GM23338 (cell line): Measurements from ENCODE around the gene UBAP1L. TPM values are rescaled to one million over a fixed set of nuclear protein-coding genes. Genes with fewer than 3 reads are reported as not detected.

Experiments
- ATAC-seq: fragments of 200-7000 bp; cut with Tn5 transposase; 3 replicates; pipeline ENCODE4 v1.9.1; 2020
- DNase-seq: peaks from one replicate; pipeline ENCODE4 v3.0.0-alpha.2; 2015; ENCODE audit warnings: low spot score
- H2AFZ ChIP-seq: fragments of 200-600 bp; sonication (generic); 2 replicates; pipeline ENCODE4 v1.8.0; 2016; ENCODE audit warnings: antibody characterized with exemption, mild to moderate bottlenecking, moderate library complexity
- H3F3A ChIP-seq: fragments of 200-600 bp; sonication (generic); replicated peaks from 2 replicates; pipeline ENCODE4 v1.8.0; 2017; ENCODE audit warnings: antibody characterized with exemption, mixed run types, low read depth
- H3K27ac ChIP-seq: fragments of 200-600 bp; sonication (generic); 2 replicates; pipeline ENCODE4 v1.6.1; 2016; ENCODE audit warnings: low read depth
- H3K27me3 ChIP-seq: fragments of 200-600 bp; sonication (generic); 2 replicates; pipeline ENCODE4 v1.8.0; 2016; ENCODE audit warnings: mild to moderate bottlenecking, mixed run types, moderate library complexity; ENCODE audit not compliant: insufficient read depth
- H3K36me3 ChIP-seq: fragments of 200-600 bp; sonication (generic); 2 replicates; pipeline ENCODE4 v1.8.0; 2016; ENCODE audit warnings: mild to moderate bottlenecking; ENCODE audit not compliant: insufficient read depth
- H3K4me1 ChIP-seq: fragments of 200-600 bp; sonication (generic); 2 replicates; pipeline ENCODE4 v1.8.0; 2016; ENCODE audit warnings: mild to moderate bottlenecking, moderate library complexity; ENCODE audit not compliant: insufficient read depth
- H3K4me2 ChIP-seq: fragments of 200-600 bp; sonication (generic); 2 replicates; pipeline ENCODE4 v1.7.1; 2017; ENCODE audit warnings: mixed run types
- H3K4me3 ChIP-seq: fragments of 200-600 bp; sonication (generic); 2 replicates; pipeline ENCODE4 v1.6.1; 2016; ENCODE audit warnings: mixed run types
- H3K79me2 ChIP-seq: fragments of 200-600 bp; sonication (generic); replicated peaks from 2 replicates; pipeline ENCODE4 v1.8.0; 2017; ENCODE audit warnings: mild to moderate bottlenecking; ENCODE audit not compliant: insufficient read depth
- H3K9me2 ChIP-seq: fragments of 200-600 bp; sonication (generic); 2 replicates; pipeline ENCODE4 v1.8.0; 2017; ENCODE audit not compliant: insufficient read depth
- H4K20me1 ChIP-seq: fragments of 200-600 bp; sonication (generic); replicated peaks from 2 replicates; pipeline ENCODE4 v1.8.0; 2017; ENCODE audit warnings: mild to moderate bottlenecking; ENCODE audit not compliant: insufficient read depth
- H3K27ac Mint-ChIP-seq: 2 replicates; pipeline ENCODE4 v1.8.0; 2020; ENCODE audit warnings: inconsistent platforms, mild to moderate bottlenecking, moderate library complexity, mixed read lengths
- H3K27me3 Mint-ChIP-seq: 3 replicates; pipeline ENCODE4 v1.8.0; 2022; ENCODE audit warnings: low read depth, mild to moderate bottlenecking, moderate library complexity, mixed read lengths, inconsistent platforms; ENCODE audit not compliant: insufficient read depth, poor library complexity
- H3K36me3 Mint-ChIP-seq: 3 replicates; pipeline ENCODE4 v1.8.0; 2021; ENCODE audit warnings: low read depth, mild to moderate bottlenecking, inconsistent platforms, moderate library complexity, mixed read lengths
- H3K4me1 Mint-ChIP-seq: 3 replicates; pipeline ENCODE4 v1.8.0; 2020; ENCODE audit warnings: mild to moderate bottlenecking, inconsistent platforms, mixed read lengths
- H3K4me3 Mint-ChIP-seq: 3 replicates; pipeline ENCODE4 v1.8.0; 2021; ENCODE audit warnings: moderate library complexity, mild to moderate bottlenecking, inconsistent platforms, mixed read lengths
- H3K9me3 Mint-ChIP-seq: 3 replicates; pipeline ENCODE4 v1.8.0; 2020; ENCODE audit warnings: moderate library complexity, mild to moderate bottlenecking, inconsistent platforms, mixed read lengths
- CREB1 ChIP-seq: fragments of 250-450 bp; sonication (Bioruptor Pico); IDR thresholded peaks from 2 replicates; pipeline ENCODE4 v1.5.0; 2020; ENCODE audit warnings: low read depth, mild to moderate bottlenecking, moderate library complexity
- CTCF ChIP-seq, 2 experiments: fragments of 200-600 bp in 1 of 2; sonication (generic) in 1 of 2; conservative IDR thresholded peaks; 2 replicates each; pipeline versions ENCODE4 v1.5.1 to v1.6.1; 2016 to 2017; ENCODE audit warnings: antibody characterized with exemption in 2 of 2, low read depth in 2 of 2, mild to moderate bottlenecking in 2 of 2, moderate library complexity in 1 of 2
- ETS1 ChIP-seq: IDR thresholded peaks from 2 replicates; pipeline ENCODE4 v1.6.1; 2016; ENCODE audit warnings: antibody characterized with exemption
- EZH2 ChIP-seq: fragments of 200-600 bp; sonication (generic); IDR thresholded peaks from one replicate; pipeline ENCODE4 v1.8.0; 2017; ENCODE audit warnings: antibody characterized with exemption, mild to moderate bottlenecking, low read depth; ENCODE audit not compliant: unreplicated experiment
- EZH2phosphoT487 ChIP-seq: fragments of 200-600 bp; sonication (generic); IDR thresholded peaks from one replicate; pipeline ENCODE4 v1.8.1; 2018; ENCODE audit warnings: antibody characterized with exemption; ENCODE audit not compliant: unreplicated experiment
- JUNB ChIP-seq: IDR thresholded peaks from one replicate; pipeline ENCODE4 v1.6.1; 2016; ENCODE audit warnings: antibody characterized with exemption; ENCODE audit not compliant: unreplicated experiment
- NANOG ChIP-seq: IDR thresholded peaks from 2 replicates; pipeline ENCODE4 v1.6.1; 2016; ENCODE audit warnings: antibody characterized with exemption, borderline replicate concordance
- POLR2AphosphoS5 ChIP-seq: IDR thresholded peaks from 2 replicates; pipeline ENCODE4 v1.6.1; 2016; ENCODE audit warnings: antibody characterized with exemption, low read depth
- REST ChIP-seq: IDR thresholded peaks from one replicate; pipeline ENCODE4 v1.6.1; 2018; ENCODE audit warnings: antibody characterized with exemption; ENCODE audit not compliant: unreplicated experiment
- STAT1 ChIP-seq: IDR thresholded peaks from one replicate; pipeline ENCODE4 v1.6.1; 2016; ENCODE audit warnings: antibody characterized with exemption; ENCODE audit not compliant: unreplicated experiment
- ZNF114 ChIP-seq: fragments of 250-450 bp; sonication (Bioruptor Pico); IDR thresholded peaks from 2 replicates; pipeline ENCODE4 v1.5.0; 2020; ENCODE audit warnings: mild to moderate bottlenecking, moderate library complexity
- ZNF331 ChIP-seq: fragments of 250-450 bp; sonication (Bioruptor Pico); IDR thresholded peaks from 2 replicates; pipeline ENCODE4 v1.5.0; 2020; ENCODE audit warnings: low read depth, mild to moderate bottlenecking, moderate library complexity
- ZNF462 ChIP-seq: fragments of 250-450 bp; sonication (Bioruptor Pico); IDR thresholded peaks from 2 replicates; pipeline ENCODE4 v1.5.0; 2020; ENCODE audit warnings: mild to moderate bottlenecking, moderate library complexity
- polyA plus RNA-seq: library from polyadenylated mRNA; unstranded; fragments of >200 nt; fragmentation: Nextera tagmentation; extraction: Ambion mirVana; gene quantifications from 2 replicates; pipeline ENCODE4 v1.2.1, GENCODE V29; 2016
- total RNA-seq: library from RNA; depleted of rRNA; stranded (reverse); fragments of >200 nt; shearing (Covaris generic); gene quantifications from 2 replicates; pipeline ENCODE4 v1.2.3, GENCODE V29; 2014

The UBAP1L gene
- total and polyA plus RNA-seq, 2 experiments from 2014 or later: 0.53 to 1.5 TPM

GRCh38 chr15:65094294-65094995, 20.6 kb downstream of the UBAP1L start:
- Histone ChIP-seq H3K79me2 (no peaks in the 10 kb centered on the region), H3K36me3 (no peaks in the 10 kb centered on the region), H3K9me2 (no peaks in the 10 kb centered on the region), H2AFZ (no peak overlapping the region), H3K27ac (no peak overlapping the region), H4K20me1 (no peaks in the 10 kb centered on the region), H3K4me2 (no peak overlapping the region), H3K4me3 (no peak overlapping the region), H3K4me1 (no peaks in the 10 kb centered on the region), H3F3A (no peaks in the 10 kb centered on the region), H3K27me3 (no peaks in the 10 kb centered on the region)
- H3K4me3 Mint-ChIP-seq: no peak overlapping the region
- no peak for TF ChIP-seq JUNB
- no peak for TF ChIP-seq CTCF (conservative IDR thresholded peaks at IDR 0.05; ENCODE audit: low read depth in 2 of 2)
- no peak for TF ChIP-seq REST
- TF ChIP-seq POLR2AphosphoS5: no peak
- TF ChIP-seq ZNF114: no peak
- no peak for TF ChIP-seq NANOG
- no peak for TF ChIP-seq STAT1
- no peak for TF ChIP-seq ETS1
- no peak for TF ChIP-seq EZH2
- no peak for TF ChIP-seq ZNF331 (CRISPR knock-in tag)
- TF ChIP-seq ZNF462 (CRISPR knock-in tag): no peak
- TF ChIP-seq CREB1: no peak
- TF ChIP-seq EZH2phosphoT487: no peak
- no peaks in the 10 kb centered on the region for H3K9me3 Mint-ChIP-seq
- no peaks in the 10 kb centered on the region for H3K36me3 Mint-ChIP-seq
- DNase-seq: no peak
- H3K27ac Mint-ChIP-seq: 0 out of 2 replicates have a peak overlapping the region, but pooled peaks have one; percentile 16
- peaks cover under 1% of the 10 kb centered on the region; the same call in 2 of the 3 replicates for H3K4me1 Mint-ChIP-seq
- H3K27me3 Mint-ChIP-seq: peaks cover 8% of the 10 kb centered on the region
- no peak for ATAC-seq
